Mesenchymal stem cell (in vitro differentiated cells and primary cell): ENCODE measurements around the gene DENND2D.

Experiments
- DNase-seq: peaks from one replicate; pipeline ENCODE4 v3.0.0-alpha.2; 2013
- H2AFZ ChIP-seq: one replicate; pipeline ENCODE4 v1.6.1; 2013; ENCODE audit warnings: low read depth, mild to moderate bottlenecking, control low read depth, inconsistent platforms, low read length, moderate library complexity
- H2AK5ac ChIP-seq: 2 replicates; pipeline ENCODE4 v1.6.1; 2013; ENCODE audit warnings: low read length, moderate library complexity, mild to moderate bottlenecking, inconsistent platforms; ENCODE audit not compliant: severe bottlenecking
- H2BK120ac ChIP-seq: one replicate; pipeline ENCODE4 v1.6.1; 2013; ENCODE audit warnings: low read depth, mild to moderate bottlenecking, inconsistent platforms, low read length, moderate library complexity
- H2BK12ac ChIP-seq, 2 experiments: one replicate each; pipeline ENCODE4 v1.6.1; 2013; ENCODE audit warnings: inconsistent platforms in 2 of 2, low read length in 2 of 2, mild to moderate bottlenecking in 2 of 2, moderate library complexity in 2 of 2, control low read depth in 1 of 2
- H2BK15ac ChIP-seq: one replicate; pipeline ENCODE4 v1.6.1; 2013; ENCODE audit warnings: mild to moderate bottlenecking, low read depth, inconsistent platforms; ENCODE audit not compliant: poor library complexity, severe bottlenecking
- H2BK5ac ChIP-seq: 2 replicates; pipeline ENCODE4 v1.6.1; 2013; ENCODE audit warnings: low read depth, mild to moderate bottlenecking, low read length, control low read depth, inconsistent platforms; ENCODE audit not compliant: poor library complexity, severe bottlenecking
- H3K14ac ChIP-seq, 2 experiments: one replicate each; pipeline ENCODE4 v1.6.1; 2013; ENCODE audit warnings: inconsistent platforms in 2 of 2, low read length in 2 of 2, control low read depth in 1 of 2, mild to moderate bottlenecking in 1 of 2, moderate library complexity in 1 of 2
- H3K18ac ChIP-seq, 2 experiments: one replicate each; pipeline ENCODE4 v1.6.1; 2013; ENCODE audit warnings: inconsistent platforms in 2 of 2, low read length in 2 of 2, control low read depth in 1 of 2, low read depth in 1 of 2, mild to moderate bottlenecking in 1 of 2
- H3K23ac ChIP-seq, 2 experiments: one replicate each; pipeline ENCODE4 v1.6.1; 2013; ENCODE audit warnings: inconsistent platforms in 2 of 2, low read length in 2 of 2, mild to moderate bottlenecking in 2 of 2, moderate library complexity in 2 of 2, control low read depth in 1 of 2
- H3K27ac ChIP-seq: 2 replicates; pipeline ENCODE4 v1.5.1; 2013; ENCODE audit warnings: mild to moderate bottlenecking, moderate library complexity, low read length, control low read depth, inconsistent platforms; ENCODE audit not compliant: poor library complexity, severe bottlenecking
- H3K27me3 ChIP-seq, 2 experiments: 2 replicates each; pipeline versions ENCODE4 v1.6.1 to v1.7.0; 2013; ENCODE audit warnings: low read length in 2 of 2, mild to moderate bottlenecking in 2 of 2, moderate library complexity in 2 of 2, control low read depth in 1 of 2, inconsistent platforms in 1 of 2; ENCODE audit not compliant: control insufficient read depth in 1 of 2, insufficient read depth in 1 of 2
- H3K36me3 ChIP-seq, 2 experiments: 2 replicates each; pipeline versions ENCODE4 v1.6.1 to v1.7.0; 2013; ENCODE audit warnings: low read length in 2 of 2, control low read depth in 1 of 2, inconsistent platforms in 1 of 2, low read depth in 1 of 2, mild to moderate bottlenecking in 1 of 2; ENCODE audit not compliant: insufficient read depth in 2 of 2, control insufficient read depth in 1 of 2
- H3K4ac ChIP-seq, 2 experiments: one replicate each; pipeline ENCODE4 v1.6.1; 2013; ENCODE audit warnings: inconsistent platforms in 2 of 2, low read length in 2 of 2, mild to moderate bottlenecking in 2 of 2, moderate library complexity in 2 of 2, control low read depth in 1 of 2, low read depth in 1 of 2
- H3K4me1 ChIP-seq: 2 replicates; pipeline ENCODE4 v1.6.1; 2013; ENCODE audit warnings: low read depth, low read length, control low read depth; ENCODE audit not compliant: control insufficient read depth, insufficient read depth
- H3K4me2 ChIP-seq: 2 replicates; pipeline ENCODE4 v1.6.1; 2013; ENCODE audit warnings: low read length, mild to moderate bottlenecking, inconsistent platforms; ENCODE audit not compliant: poor library complexity, severe bottlenecking
- H3K4me3 ChIP-seq, 2 experiments: 2 replicates each; pipeline versions ENCODE4 v1.5.1 to v1.7.0; 2013; ENCODE audit warnings: low read length in 2 of 2, mild to moderate bottlenecking in 2 of 2, control low read depth in 1 of 2, low read depth in 1 of 2; ENCODE audit not compliant: insufficient read depth in 1 of 2
- H3K79me1 ChIP-seq: replicated peaks from 2 replicates; pipeline ENCODE4 v1.6.1; 2013; ENCODE audit warnings: mild to moderate bottlenecking, control low read depth, low read length, inconsistent platforms; ENCODE audit not compliant: poor library complexity, severe bottlenecking
- H3K9ac ChIP-seq: 2 replicates; pipeline ENCODE4 v1.7.0; 2013; ENCODE audit warnings: mild to moderate bottlenecking, low read length, moderate library complexity
- H3K9me3 ChIP-seq: 2 replicates; pipeline ENCODE4 v1.7.0; 2013; ENCODE audit warnings: mild to moderate bottlenecking, low read length; ENCODE audit not compliant: control insufficient read depth
- H4K8ac ChIP-seq: one replicate; pipeline ENCODE4 v1.6.1; 2013; ENCODE audit warnings: inconsistent platforms, mild to moderate bottlenecking, low read length, moderate library complexity
- H4K91ac ChIP-seq: one replicate; pipeline ENCODE4 v1.6.1; 2013; ENCODE audit warnings: mild to moderate bottlenecking, low read length, inconsistent platforms
- WGBS: methylation state at CpG from one replicate; pipeline ENCODE4 v1.1.7; 2013; ENCODE audit warnings: mixed read lengths; 5-methylcytosine and 5-hydroxymethylcytosine counted together

Gene DENND2D

GRCh38 chr1:111242805-111243523 is 42.5 kb upstream of the DENND2D start:
- Histone ChIP-seq H3K4me1 (no peaks in the 10 kb centered on the region), H2BK120ac (no peak overlapping the region), H3K27me3 (peaks cover 0 to 18% of the 10 kb centered on the region in 2 experiments), H3K4me3 (no peak overlapping the region), H3K36me3 (no peaks in the 10 kb centered on the region), H2AFZ (no peak overlapping the region), H3K79me1 (no peaks in the 10 kb centered on the region), H2BK5ac (no peak overlapping the region), H2AK5ac (no peak overlapping the region), H3K14ac (no peak overlapping the region), H3K18ac (peak overlapping the region in 1 of 2 experiments; percentile 21), H3K9me3 (no peaks in the 10 kb centered on the region), H3K4ac (no peak overlapping the region), H3K23ac (no peak overlapping the region), H3K9ac (no peak overlapping the region), H2BK12ac (no peak overlapping the region), H3K27ac (no peak overlapping the region), H3K4me2 (no peak overlapping the region), H4K91ac (no peak overlapping the region), H2BK15ac (no peak overlapping the region), H4K8ac (no peak overlapping the region)
- WGBS: 55% methylated on average over 4 of the region's 4 CpGs
- no peak for DNase-seq

- DNase-seq: no peak
- Histone ChIP-seq H3K36me3 (no peaks in the 10 kb centered on the region), H3K4me2 (no peak overlapping the region), H4K91ac (no peak overlapping the region), H2BK120ac (no peak overlapping the region), H3K27ac (no peak overlapping the region), H2AFZ (no peak overlapping the region), H3K4me1 (no peaks in the 10 kb centered on the region), H3K27me3 (peaks cover 0 to 11% of the 10 kb centered on the region in 2 experiments), H2BK15ac (no peak overlapping the region), H4K8ac (no peak overlapping the region), H3K9me3 (no peaks in the 10 kb centered on the region), H3K23ac (no peak overlapping the region), H3K14ac (no peak overlapping the region), H3K4ac (no peak overlapping the region), H2BK5ac (no peak overlapping the region), H3K9ac (no peak overlapping the region), H3K18ac (no peak overlapping the region), H3K79me1 (no peaks in the 10 kb centered on the region), H2AK5ac (no peak overlapping the region), H2BK12ac (no peak overlapping the region), H3K4me3 (no peak overlapping the region)
- WGBS: 71% methylated on average over 2 of the region's 2 CpGs
Observed at GRCh38 chr1:111241797-111242196, 41.4 kb upstream of the DENND2D start.

GRCh38 chr1:111238056-111238795 is 37.8 kb upstream of the DENND2D start:
- no peaks in the 10 kb centered on the region for H3K36me3 ChIP-seq
- no peak overlapping the region for H2AK5ac ChIP-seq
- DNase-seq: no peak
- H2AFZ ChIP-seq: no peak overlapping the region
- H3K4me2 ChIP-seq: no peak overlapping the region
- H4K91ac ChIP-seq: no peak overlapping the region
- no peak overlapping the region for H3K23ac ChIP-seq
- H3K79me1 ChIP-seq: no peaks in the 10 kb centered on the region
- peaks cover 0 to 11% of the 10 kb centered on the region in 2 experiments for H3K27me3 ChIP-seq
- H3K4me1 ChIP-seq: no peaks in the 10 kb centered on the region
- no peak overlapping the region for H4K8ac ChIP-seq
- H3K4me3 ChIP-seq: no peak overlapping the region
- no peak overlapping the region for H3K27ac ChIP-seq
- no peak overlapping the region for H3K4ac ChIP-seq
- H2BK12ac ChIP-seq: no peak overlapping the region
- H2BK120ac ChIP-seq: no peak overlapping the region
- H3K18ac ChIP-seq: no peak overlapping the region
- H3K14ac ChIP-seq: no peak overlapping the region
- 92% methylated on average over 5 of the region's 5 CpGs for WGBS
- H3K9me3 ChIP-seq: no peaks in the 10 kb centered on the region
- no peak overlapping the region for H2BK15ac ChIP-seq
- no peak overlapping the region for H3K9ac ChIP-seq
- H2BK5ac ChIP-seq: no peak overlapping the region

- Histone ChIP-seq H2BK120ac (no peak overlapping the region), H3K4me3 (no peak overlapping the region), H3K9ac (no peak overlapping the region), H4K8ac (no peak overlapping the region), H3K14ac (no peak overlapping the region), H3K36me3 (no peaks in the 10 kb centered on the region), H3K18ac (no peak overlapping the region), H3K4me2 (no peak overlapping the region), H4K91ac (no peak overlapping the region), H2BK15ac (no peak overlapping the region), H3K27ac (no peak overlapping the region), H3K23ac (no peak overlapping the region), H3K79me1 (no peaks in the 10 kb centered on the region), H3K4ac (no peak overlapping the region), H2BK5ac (no peak overlapping the region), H3K9me3 (no peaks in the 10 kb centered on the region), H2AFZ (no peak overlapping the region), H3K27me3 (peaks cover 0 to 11% of the 10 kb centered on the region in 2 experiments), H3K4me1 (no peaks in the 10 kb centered on the region), H2BK12ac (no peak overlapping the region), H2AK5ac (no peak overlapping the region)
- 69% methylated on average over 2 of the region's 3 CpGs for WGBS
- no peak for DNase-seq
Observed at GRCh38 chr1:111236806-111237205, 36.4 kb upstream of the DENND2D start.
